HG02623 (cell line): Measurements from ENCODE around the gene ARL14.
A peak's percentile ranks its signal among the peaks of the same experiment; 100 is the strongest.

Source experiments
- ATAC-seq: cut with Tn5 transposase; IDR thresholded peaks from one replicate; pipeline ENCODE4 v1.9.1; 2021; ENCODE audit warnings: moderate library complexity; ENCODE audit not compliant: unreplicated experiment

Gene ARL14

GRCh38 chr3:160719710-160720109, 42.8 kb downstream of the ARL14 start:
- ATAC-seq: no peak

DNA sequence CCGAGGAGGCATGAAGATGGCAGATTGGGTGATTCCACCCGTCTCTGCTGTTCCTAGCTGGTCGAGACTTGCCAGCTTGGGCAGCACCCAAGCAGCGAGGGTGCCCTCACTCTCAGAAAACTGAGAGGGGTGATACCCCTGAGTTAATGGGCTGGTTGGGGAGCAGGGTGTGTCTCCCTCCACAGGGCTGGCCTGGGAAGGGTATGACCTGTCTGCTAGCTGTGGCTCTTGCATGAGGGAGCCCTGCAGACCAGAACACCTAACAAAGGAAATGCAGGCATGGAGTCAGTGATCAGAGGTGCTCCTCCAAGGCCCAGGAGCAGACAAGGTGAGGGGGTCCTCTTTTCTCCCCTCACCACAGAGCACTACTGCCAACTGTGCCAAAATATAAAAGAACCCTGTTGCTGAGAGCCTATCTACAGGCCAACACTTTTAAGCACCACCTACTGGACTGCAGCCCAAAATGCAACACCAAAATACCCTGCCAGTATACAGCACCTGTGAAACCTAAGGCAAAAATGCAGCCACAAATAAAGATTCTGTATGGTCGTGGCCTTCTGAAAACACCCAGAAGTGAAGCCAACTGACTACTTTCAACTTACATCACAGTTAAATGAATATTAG, 43.3 kb downstream of the ARL14 start:
- ATAC-seq: peak; percentile 72

- ATAC-seq: no peak
Observed at GRCh38 chr3:160722331-160722730, 45.4 kb downstream of the ARL14 start.

DNA sequence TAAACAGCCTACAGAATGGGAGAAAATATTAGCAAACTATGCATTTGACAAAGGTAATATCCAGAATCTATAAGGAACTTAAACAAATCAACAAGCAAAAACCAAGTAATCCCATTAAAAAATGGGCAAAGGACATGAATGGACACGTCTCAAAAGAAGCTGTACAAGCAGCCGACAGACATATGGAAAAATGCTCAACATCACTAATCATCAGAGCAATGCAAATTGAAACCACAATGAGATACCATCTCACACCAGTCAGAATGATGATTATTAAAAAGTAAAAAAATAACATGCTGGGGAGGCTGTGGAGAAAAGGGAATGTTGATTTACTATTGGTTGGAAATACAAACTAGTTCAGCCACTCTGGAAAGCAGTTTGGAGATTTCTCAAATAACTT, 48.4 kb downstream of the ARL14 start:
- ATAC-seq: no peak
